ENCODE results near the gene LRRC8C. TPM values are rescaled to one million over a fixed set of nuclear protein-coding genes. Genes with fewer than 3 reads are reported as not detected.

Gene LRRC8C
- total RNA-seq, 1 donor from 2014 or later, result 6.8 TPM

GRCh38 chr1:89606227-89606980 is 26.5 kb upstream of the LRRC8C start:
- intact Hi-C loops (cut with micrococcal nuclease), result loop anchor here (10.0 kb wide), 1 partner anchor 158 kb away; no protein-coding TSS in a partner anchor
- DNase-seq (no peak), ATAC-seq (no peak)

GRCh38 chr1:89607156-89607555 is 25.8 kb upstream of the LRRC8C start:
- no peak for ATAC-seq
- intact Hi-C loops (cut with micrococcal nuclease), result loop anchor here (10.0 kb wide), 1 partner anchor 158 kb away; no protein-coding TSS in a partner anchor
- no peak for DNase-seq

GRCh38 chr1:89607586-89608318 is 25.2 kb upstream of the LRRC8C start:
- DNase-seq, result no peak
- intact Hi-C loops (cut with micrococcal nuclease), result loop anchor here (10.0 kb wide), 1 partner anchor 157 kb away; no protein-coding TSS in a partner anchor
- ATAC-seq, result peak; percentile 36

- intact Hi-C loops (cut with micrococcal nuclease), result loop anchor here (10.0 kb wide), 1 partner anchor 156 kb away; no protein-coding TSS in a partner anchor
- DNase-seq, result no peak
- ATAC-seq, result peak; percentile 71
Measured at GRCh38 chr1:89608319-89608983, 24.5 kb upstream of the LRRC8C start.

- intact Hi-C loops (cut with micrococcal nuclease), result loop anchor here (10.0 kb wide), 1 partner anchor 156 kb away; no protein-coding TSS in a partner anchor
- ATAC-seq, result peak; percentile 4
- DNase-seq, result no peak
Measured at GRCh38 chr1:89608984-89609725, 23.8 kb upstream of the LRRC8C start.

- intact Hi-C loops (cut with micrococcal nuclease), result loop anchor here (10.0 kb wide), 1 partner anchor 155 kb away; no protein-coding TSS in a partner anchor
- peak; percentile 61 for ATAC-seq
- DNase-seq, result peak; percentile 54
Measured at GRCh38 chr1:89609781-89610456, 23.0 kb upstream of the LRRC8C start.

GRCh38 chr1:89610457-89611011 is 22.4 kb upstream of the LRRC8C start:
- no peak for ATAC-seq
- intact Hi-C loops (cut with micrococcal nuclease), result no loop called here
- DNase-seq, result no peak

GRCh38 chr1:89611721-89612120 is 21.2 kb upstream of the LRRC8C start:
- intact Hi-C loops (cut with micrococcal nuclease), result no loop called here
- ATAC-seq, result no peak
- DNase-seq, result no peak

- ATAC-seq, result no peak
- DNase-seq, result no peak
- intact Hi-C loops (cut with micrococcal nuclease), result no loop called here
Measured at GRCh38 chr1:89613928-89614327, 19.0 kb upstream of the LRRC8C start.

GRCh38 chr1:89615676-89616598 is 17.0 kb upstream of the LRRC8C start:
- intact Hi-C loops (cut with micrococcal nuclease), result no loop called here
- peak; percentile 78 for ATAC-seq

GRCh38 chr1:89616844-89617627 is 15.9 kb upstream of the LRRC8C start:
- no peak for DNase-seq
- ATAC-seq, result peak; percentile 86
- intact Hi-C loops (cut with micrococcal nuclease), result no loop called here

More at GRCh38 chr1:89615676-89616598, 17.0 kb upstream of the LRRC8C start:
- DNase-seq, result peak; percentile 35

GRCh38 chr1:89620664-89621063 is 12.3 kb upstream of the LRRC8C start:
- DNase-seq (no peak), ATAC-seq (no peak)
- intact Hi-C loops (cut with micrococcal nuclease), result no loop called here

- intact Hi-C loops (cut with micrococcal nuclease), result no loop called here
- ATAC-seq, result no peak
Measured at GRCh38 chr1:89622895-89623294, 10.0 kb upstream of the LRRC8C start.

GRCh38 chr1:89624314-89624713 is 8.6 kb upstream of the LRRC8C start:
- intact Hi-C loops (cut with micrococcal nuclease), result no loop called here
- no peak for DNase-seq
- ATAC-seq, result no peak

More at GRCh38 chr1:89622895-89623294, 10.0 kb upstream of the LRRC8C start:
- no peak for DNase-seq

GRCh38 chr1:89624715-89625323 is 8.1 kb upstream of the LRRC8C start:
- DNase-seq, result no peak
- intact Hi-C loops (cut with micrococcal nuclease), result no loop called here
- ATAC-seq, result no peak

GRCh38 chr1:89627596-89627962 is 5.3 kb upstream of the LRRC8C start:
- DNase-seq (no peak), ATAC-seq (no peak)
- intact Hi-C loops (cut with micrococcal nuclease), result no loop called here

Measured in left ventricle myocardium superior (tissue), 1 donor.